ENCODE measurements around the gene INPP1.

- TF ChIP-seq TCF4 (CRISPR knock-in tag; IDR thresholded peaks at IDR 0.05; ENCODE audit: borderline replicate concordance) (no peak), GLIS3 (CRISPR knock-in tag; IDR thresholded peaks at IDR 0.05) (no peak), ESRRG (CRISPR knock-in tag; IDR thresholded peaks at IDR 0.05) (no peak), OSR1 (CRISPR knock-in tag; IDR thresholded peaks at IDR 0.05) (no peak), ZNF70 (CRISPR knock-in tag; IDR thresholded peaks at IDR 0.05) (no peak), ISL1 (CRISPR knock-in tag; IDR thresholded peaks at IDR 0.05) (no peak), PATZ1 (CRISPR knock-in tag; IDR thresholded peaks at IDR 0.05; ENCODE audit: borderline replicate concordance) (no peak), ARNTL (CRISPR knock-in tag; IDR thresholded peaks at IDR 0.05; ENCODE audit: borderline replicate concordance, low read depth) (no peak), CSRNP3 (CRISPR knock-in tag; IDR thresholded peaks at IDR 0.05) (no peak)
These were observed 963 bp downstream of the INPP1 start for GRCh38 chr2:190344276-190344827.
